Lower leg skin (tissue), 4 donors: ENCODE data around the gene HIPK1. TPM values are rescaled to one million over a fixed set of nuclear protein-coding genes. Genes with fewer than 3 reads are reported as not detected.
"Not testable (repeated sequence)": the region's sequence is repeated elsewhere in the genome, so short reads cannot be mapped to it uniquely, and the experiment has no call there.

ENCODE experiments used
- DNase-seq, 2 donors: peaks; one replicate each; pipeline ENCODE4 v3.0.0-alpha.2; 2019; ENCODE audit warnings: low spot score in 2 of 2
- H3K4me3 ChIP-seq: fragments of 200-600 bp; sonication (generic); 2 replicates; pipeline ENCODE4 v1.5.1; 2017; ENCODE audit warnings: mild to moderate bottlenecking, low read depth; ENCODE audit not compliant: poor library complexity, severe bottlenecking
- CTCF ChIP-seq, 3 donors: fragments of 450-650 bp; IDR thresholded peaks; one replicate each; pipeline ENCODE4 v1.5.1; 2016; ENCODE audit warnings: antibody characterized with exemption in 3 of 3, mild to moderate bottlenecking in 3 of 3, moderate library complexity in 2 of 3
- POLR2A ChIP-seq, 2 donors: fragments of 450-650 bp; IDR thresholded peaks; one replicate each; pipeline ENCODE4 v1.6.1; 2016 to 2017; ENCODE audit warnings: antibody characterized with exemption in 2 of 2, mild to moderate bottlenecking in 1 of 2, moderate library complexity in 1 of 2
- WGBS, 2 donors: methylation state at CpG; one replicate each; pipeline ENCODE4 v1.1.5; 2018; 5-methylcytosine and 5-hydroxymethylcytosine counted together
- intact Hi-C: fragments of 100-400 bp; cut with DNase I; formaldehyde crosslinking; loops from one replicate; pipeline ENCODE4 v1.15.0; 2023; ENCODE audit warnings: low total_unique reads
- total RNA-seq, 4 donors: library from RNA; depleted of rRNA; stranded (reverse); fragments of >200 nt; gene quantifications; one replicate each; pipeline ENCODE4 v1.1.0, GENCODE V29; 2016

Gene HIPK1
- total RNA-seq, 4 donors from 2014 or later = 47.6 to 58.3 (median 54.5) TPM

- intact Hi-C loops = no loop called here
- TF ChIP-seq POLR2A (IDR thresholded peaks at IDR 0.05) (no peak), CTCF (IDR thresholded peaks at IDR 0.05) (no peak)
- DNase-seq = peak in 1 of 2 donors; percentile 3
- WGBS, 2 donors = 8 to 16% methylated on average over 4 of the region's 4 CpGs
- no peak overlapping the region for H3K4me3 ChIP-seq
Measured at GRCh38 chr1:113998361-113998760, 69.2 kb downstream of the HIPK1 start.

- TF ChIP-seq POLR2A (IDR thresholded peaks at IDR 0.05) (no peak), CTCF (IDR thresholded peaks at IDR 0.05) (no peak)
- H3K4me3 ChIP-seq = no peak overlapping the region
- DNase-seq = no peak
- intact Hi-C loops = no loop called here
- 87 to 89% methylated on average over 2 of the region's 2 CpGs for WGBS, 2 donors
Measured at GRCh38 chr1:113999233-113999632, 70.1 kb downstream of the HIPK1 start.

GRCh38 chr1:113999799-114000198, 70.7 kb downstream of the HIPK1 start:
- H3K4me3 ChIP-seq = no peak overlapping the region
- intact Hi-C loops = no loop called here
- TF ChIP-seq POLR2A (IDR thresholded peaks at IDR 0.05) (no peak), CTCF (IDR thresholded peaks at IDR 0.05) (no peak)
- 80 to 88% methylated on average over 2 of the region's 2 CpGs for WGBS, 2 donors
- DNase-seq = peak in 1 of 2 donors; percentile 3

DNA sequence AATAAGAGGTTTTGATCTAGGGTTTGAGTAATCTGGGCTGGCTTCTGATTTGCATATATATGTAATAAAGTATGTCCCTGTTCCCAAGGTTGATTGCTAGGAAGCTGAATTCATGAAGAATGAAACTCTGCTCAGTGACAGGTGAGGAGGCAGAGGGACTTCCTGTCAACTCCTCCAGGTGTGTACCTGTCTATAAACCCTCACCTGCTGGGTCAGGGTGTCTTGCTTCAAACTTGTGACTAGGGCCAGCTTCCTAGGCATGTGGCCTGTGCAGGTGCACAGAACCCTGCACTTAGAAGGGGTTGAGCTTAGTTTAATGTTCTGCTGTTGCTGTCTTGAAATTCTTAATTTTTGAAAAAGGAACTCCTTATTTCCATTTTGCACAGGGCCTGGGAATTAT, 71.3 kb downstream of the HIPK1 start:
- TF ChIP-seq CTCF (IDR thresholded peaks at IDR 0.05) = no peak
- no peak for TF ChIP-seq POLR2A (IDR thresholded peaks at IDR 0.05)
- peak in 1 of 2 donors; percentile 25 for DNase-seq
- intact Hi-C loops = no loop called here
- no peak overlapping the region for H3K4me3 ChIP-seq

DNA sequence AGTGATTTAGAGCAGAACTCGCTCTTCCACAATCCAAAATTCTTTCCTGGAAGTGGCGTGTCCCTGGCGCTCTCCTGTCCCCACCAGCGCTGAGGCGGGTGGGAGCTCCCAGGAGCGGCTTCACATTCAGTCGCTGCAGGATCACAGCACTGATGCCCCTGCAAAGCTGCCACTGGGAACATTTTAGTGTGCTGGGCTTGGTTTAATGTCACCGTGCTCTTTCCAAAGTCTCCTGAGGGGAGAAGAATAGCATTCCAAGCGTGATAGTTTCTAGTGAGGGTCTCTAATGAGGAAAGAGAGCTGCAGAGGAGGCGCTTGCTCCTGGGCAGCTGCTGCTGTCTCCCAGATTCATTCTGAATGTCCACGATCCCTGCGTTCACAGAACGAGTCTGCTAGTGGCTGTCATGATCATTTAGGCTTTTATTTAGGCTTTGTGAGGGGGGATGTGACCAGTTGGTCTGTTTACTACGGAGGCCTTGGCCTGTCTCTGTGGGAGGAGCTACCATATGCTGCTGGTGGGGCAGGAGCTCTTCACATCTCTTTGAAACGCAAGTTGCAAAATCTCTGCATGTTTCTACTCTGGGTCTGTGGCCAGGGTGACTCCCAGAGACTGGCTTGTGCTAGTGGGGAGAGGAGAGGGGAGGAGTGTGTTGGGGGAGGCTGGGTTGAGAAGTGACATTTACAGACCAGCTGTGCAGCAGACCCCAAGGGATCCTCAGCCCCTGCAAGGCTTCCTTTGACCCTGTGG, 73.5 kb downstream of the HIPK1 start:
- intact Hi-C loops = no loop called here
- no peak overlapping the region for H3K4me3 ChIP-seq
- DNase-seq = peak in 1 of 2 donors; percentile 83
- TF ChIP-seq POLR2A (IDR thresholded peaks at IDR 0.05) (no peak), CTCF (IDR thresholded peaks at IDR 0.05) (no peak)
- WGBS, 2 donors = 49 to 52% methylated on average over 15 of the region's 15 CpGs

- no peak overlapping the region for H3K4me3 ChIP-seq
- TF ChIP-seq CTCF (IDR thresholded peaks at IDR 0.05) (no peak), POLR2A (IDR thresholded peaks at IDR 0.05) (no peak)
- DNase-seq = peak in 1 of 2 donors; percentile 75
- WGBS, 2 donors = 67 to 69% methylated on average over 5 of the region's 5 CpGs
- intact Hi-C loops = no loop called here
Measured at GRCh38 chr1:114003431-114003830, 74.3 kb downstream of the HIPK1 start.

DNA sequence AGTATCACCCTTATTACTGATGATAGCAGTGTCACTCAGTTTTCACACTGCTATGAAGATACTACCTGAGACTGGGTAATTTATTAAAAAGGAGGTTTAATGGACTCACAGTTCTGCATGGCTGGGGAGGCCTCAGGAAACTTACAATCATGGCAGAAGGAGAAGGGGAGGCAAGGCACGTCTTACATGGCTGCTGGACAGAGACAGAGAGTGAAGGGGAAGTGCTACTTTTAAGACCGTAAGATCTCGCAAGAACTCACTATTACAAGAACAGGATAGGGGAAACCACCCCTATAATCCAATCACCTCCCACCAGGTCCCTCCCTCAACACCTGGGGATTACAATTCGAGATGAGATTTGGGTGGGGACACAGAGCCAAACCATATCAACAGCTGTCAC, 77.7 kb downstream of the HIPK1 start:
- H3K4me3 ChIP-seq, intact Hi-C loops: not testable (repeated sequence)
- 80% methylated on average over 4 of the region's 4 CpGs for WGBS, 2 donors
- DNase-seq = peak in 1 of 2 donors; percentile 34
